KOPT-K1 (cell line): ENCODE data around the gene PLA2G2C.

Source experiments
- H3K27ac ChIP-seq: fragments of 200-600 bp; sonication (generic); 2 replicates; pipeline ENCODE4 v1.5.1; 2016; ENCODE audit warnings: antibody characterized with exemption, mild to moderate bottlenecking, low read depth, low read length; ENCODE audit not compliant: poor library complexity, severe bottlenecking
- H3K36me3 ChIP-seq: fragments of 200-600 bp; sonication (generic); 2 replicates; pipeline ENCODE4 v1.5.1; 2017; ENCODE audit warnings: antibody characterized with exemption, mild to moderate bottlenecking, low read length, moderate library complexity; ENCODE audit not compliant: insufficient read depth
- H3K9me3 ChIP-seq: fragments of 200-600 bp; sonication (generic); 2 replicates; pipeline ENCODE4 v1.5.1; 2017; ENCODE audit warnings: antibody characterized with exemption, low read length, mild to moderate bottlenecking; ENCODE audit not compliant: insufficient read depth, poor library complexity, severe bottlenecking

Gene PLA2G2C

GRCh38 chr1:20215716-20216115 is 29.4 kb upstream of the PLA2G2C start:
- Histone ChIP-seq H3K27ac (no peak overlapping the region), H3K9me3 (peaks cover 4% of the 10 kb centered on the region), H3K36me3 (no peaks in the 10 kb centered on the region)

- H3K9me3 ChIP-seq, result peaks cover 4% of the 10 kb centered on the region
- H3K36me3 ChIP-seq, result no peaks in the 10 kb centered on the region
- no peak overlapping the region for H3K27ac ChIP-seq
Observed at GRCh38 chr1:20212685-20213331, 26.5 kb upstream of the PLA2G2C start.

- peaks cover 4% of the 10 kb centered on the region for H3K9me3 ChIP-seq
- H3K27ac ChIP-seq, result no peak overlapping the region
- H3K36me3 ChIP-seq, result no peaks in the 10 kb centered on the region
Observed at GRCh38 chr1:20212085-20212684, 25.9 kb upstream of the PLA2G2C start.

- H3K36me3 ChIP-seq, result no peaks in the 10 kb centered on the region
- H3K27ac ChIP-seq, result no peak overlapping the region
- H3K9me3 ChIP-seq, result peaks cover 2% of the 10 kb centered on the region
Observed at GRCh38 chr1:20211511-20211931, 25.2 kb upstream of the PLA2G2C start.

- H3K9me3 ChIP-seq, result no peaks in the 10 kb centered on the region
- H3K36me3 ChIP-seq, result no peaks in the 10 kb centered on the region
- H3K27ac ChIP-seq, result no peak overlapping the region
Observed at GRCh38 chr1:20210736-20211460, 24.6 kb upstream of the PLA2G2C start.

GRCh38 chr1:20209471-20209870 is 23.2 kb upstream of the PLA2G2C start:
- Histone ChIP-seq H3K36me3 (no peaks in the 10 kb centered on the region), H3K27ac (no peak overlapping the region), H3K9me3 (no peaks in the 10 kb centered on the region)

- no peaks in the 10 kb centered on the region for H3K36me3 ChIP-seq
- no peaks in the 10 kb centered on the region for H3K9me3 ChIP-seq
- H3K27ac ChIP-seq, result no peak overlapping the region
Observed at GRCh38 chr1:20207546-20207945, 21.2 kb upstream of the PLA2G2C start.

- no peak overlapping the region for H3K27ac ChIP-seq
- H3K36me3 ChIP-seq, result no peaks in the 10 kb centered on the region
- no peaks in the 10 kb centered on the region for H3K9me3 ChIP-seq
Observed at GRCh38 chr1:20202166-20202565, 15.8 kb upstream of the PLA2G2C start.

GRCh38 chr1:20200966-20201365 is 14.6 kb upstream of the PLA2G2C start:
- no peak overlapping the region for H3K27ac ChIP-seq
- H3K9me3 ChIP-seq, result no peaks in the 10 kb centered on the region
- no peaks in the 10 kb centered on the region for H3K36me3 ChIP-seq

- Histone ChIP-seq H3K9me3 (no peaks in the 10 kb centered on the region), H3K36me3 (no peaks in the 10 kb centered on the region), H3K27ac (no peak overlapping the region)
Observed at GRCh38 chr1:20199840-20200239, 13.5 kb upstream of the PLA2G2C start.

GRCh38 chr1:20199403-20199802 is 13.1 kb upstream of the PLA2G2C start:
- Histone ChIP-seq H3K9me3 (no peaks in the 10 kb centered on the region), H3K36me3 (no peaks in the 10 kb centered on the region), H3K27ac (no peak overlapping the region)

- no peaks in the 10 kb centered on the region for H3K9me3 ChIP-seq
- no peak overlapping the region for H3K27ac ChIP-seq
- H3K36me3 ChIP-seq, result no peaks in the 10 kb centered on the region
Observed at GRCh38 chr1:20198918-20199317, 12.6 kb upstream of the PLA2G2C start.

GRCh38 chr1:20198296-20198695 is 12.0 kb upstream of the PLA2G2C start:
- no peaks in the 10 kb centered on the region for H3K36me3 ChIP-seq
- H3K27ac ChIP-seq, result no peak overlapping the region
- no peaks in the 10 kb centered on the region for H3K9me3 ChIP-seq

- Histone ChIP-seq H3K9me3 (no peaks in the 10 kb centered on the region), H3K27ac (no peak overlapping the region), H3K36me3 (no peaks in the 10 kb centered on the region)
Observed at GRCh38 chr1:20197329-20197791, 11.0 kb upstream of the PLA2G2C start.

GRCh38 chr1:20195462-20195780 is 9.1 kb upstream of the PLA2G2C start:
- H3K27ac ChIP-seq, result no peak overlapping the region

More at GRCh38 chr1:20195462-20195780, 9.1 kb upstream of the PLA2G2C start:
- H3K36me3 ChIP-seq, result no peaks in the 10 kb centered on the region
- no peaks in the 10 kb centered on the region for H3K9me3 ChIP-seq
